SK-N-SH (cell line): Measurements from ENCODE around the gene PNRC2. TPM values are rescaled to one million over a fixed set of nuclear protein-coding genes. Genes with fewer than 3 reads are reported as not detected.
"Not testable (repeated sequence)": the region's sequence is repeated elsewhere in the genome, so short reads cannot be mapped to it uniquely, and the experiment has no call there.

Experiments used
- CTCF ChIA-PET: fragments of 300-600, 350-600 bp; formaldehyde crosslinking; extraction: SDS; loops from one replicate; lab custom pipeline; 2021; lab: Yijun Ruan, JAX
- POLR2A ChIA-PET: fragments of 350-600 bp; sonication (Branson Sonifier 250); formaldehyde crosslinking; extraction: SDS; loops from one replicate; lab custom pipeline; 2020; ENCODE audit warnings: antibody characterized with exemption, inconsistent platforms; lab: Yijun Ruan, JAX
- DNase-seq: peaks from one replicate; pipeline ENCODE4 v3.0.0; 2012
- H2AFZ ChIP-seq: fragments of 200-600 bp; sonication (generic); 2 replicates; pipeline ENCODE4 v1.8.1; 2016; ENCODE audit warnings: antibody characterized with exemption, mild to moderate bottlenecking, low read depth
- H3F3A ChIP-seq: fragments of 200-600 bp; sonication (generic); replicated peaks from 2 replicates; pipeline ENCODE3; 2016; ENCODE audit warnings: antibody characterized with exemption, mild to moderate bottlenecking; ENCODE audit not compliant: insufficient read depth
- H3K27ac ChIP-seq, 2 experiments: fragments of 200-500 bp in 1 of 2; fragments of 200-600 bp in 1 of 2; sonication (Bioruptor generic) in 1 of 2; sonication (generic), shearing (Covaris generic) in 1 of 2; 2 replicates each; pipeline versions ENCODE4 v1.5.1 to v1.6.1; 2014 to 2016; ENCODE audit warnings: low read depth in 2 of 2, inconsistent platforms in 1 of 2, low read length in 1 of 2, mild to moderate bottlenecking in 1 of 2, mixed read lengths in 1 of 2
- H3K27me3 ChIP-seq: fragments of 200-600 bp; sonication (generic), shearing (Covaris generic); 2 replicates; pipeline ENCODE4 v1.6.1; 2016; ENCODE audit warnings: mixed run types; ENCODE audit not compliant: insufficient read depth
- H3K36me3 ChIP-seq, 2 experiments: fragments of 200-500 bp in 1 of 2; fragments of 200-600 bp in 1 of 2; sonication (Bioruptor generic) in 1 of 2; sonication (generic) in 1 of 2; replicated peaks in 1 of 2; 2 replicates each; pipeline versions ENCODE3 to v1.5.1; 2014 to 2016; ENCODE audit warnings: low read length in 1 of 2, mild to moderate bottlenecking in 1 of 2; ENCODE audit not compliant: insufficient read depth in 2 of 2, control insufficient read depth in 1 of 2
- H3K4me1 ChIP-seq, 2 experiments: fragments of 200-500 bp in 1 of 2; fragments of 200-600 bp in 1 of 2; sonication (Bioruptor generic) in 1 of 2; sonication (generic), shearing (Covaris generic) in 1 of 2; 2 replicates each; pipeline versions ENCODE4 v1.5.1 to v1.6.1; 2014 to 2016; ENCODE audit warnings: low read depth in 1 of 2, low read length in 1 of 2, mixed run types in 1 of 2; ENCODE audit not compliant: insufficient read depth in 2 of 2, control insufficient read depth in 1 of 2
- H3K4me2 ChIP-seq: fragments of 200-600 bp; sonication (generic), shearing (Covaris generic); 2 replicates; pipeline ENCODE4 v1.6.1; 2017; ENCODE audit warnings: mixed run types
- H3K4me3 ChIP-seq, 2 experiments: fragments of 200-500 bp in 1 of 2; fragments of 200-600 bp in 1 of 2; sonication (Bioruptor generic) in 1 of 2; sonication (generic), shearing (Covaris generic) in 1 of 2; 2 replicates each; pipeline versions ENCODE4 v1.5.1 to v1.8.1; 2014 to 2016; ENCODE audit warnings: low read depth in 2 of 2, inconsistent platforms in 1 of 2, low read length in 1 of 2, mild to moderate bottlenecking in 1 of 2, mixed read lengths in 1 of 2, moderate library complexity in 1 of 2
- H3K79me2 ChIP-seq: fragments of 200-600 bp; sonication (generic); 2 replicates; pipeline ENCODE4 v1.8.1; 2017; ENCODE audit warnings: mild to moderate bottlenecking; ENCODE audit not compliant: insufficient read depth
- H3K9ac ChIP-seq: fragments of 200-600 bp; sonication (generic); 2 replicates; pipeline ENCODE4 v1.6.1; 2017; ENCODE audit warnings: mixed run types
- H3K9me2 ChIP-seq: fragments of 200-600 bp; sonication (generic); 2 replicates; pipeline ENCODE4 v1.6.1; 2017; ENCODE audit warnings: mixed run types
- H3K9me3 ChIP-seq: fragments of 200-600 bp; sonication (generic); 2 replicates; pipeline ENCODE4 v1.6.1; 2017; ENCODE audit warnings: mixed run types, mild to moderate bottlenecking, moderate library complexity
- H4K20me1 ChIP-seq: fragments of 200-600 bp; sonication (generic); 2 replicates; pipeline ENCODE4 v1.6.1; 2017; ENCODE audit warnings: mild to moderate bottlenecking, mixed run types; ENCODE audit not compliant: insufficient read depth
- CTCF ChIP-seq: fragments of 200-600 bp; sonication (generic); IDR thresholded peaks from 2 replicates; pipeline ENCODE4 v1.6.1; 2017; ENCODE audit warnings: antibody characterized with exemption, mild to moderate bottlenecking, moderate library complexity
- FOXJ3 ChIP-seq: sonication (generic); formaldehyde crosslinking; IDR thresholded peaks from 2 replicates; pipeline ENCODE4 v1.5.1; 2020; ENCODE audit warnings: mild to moderate bottlenecking, missing genetic modification reagents
- MXI1 ChIP-seq: IDR thresholded peaks from 2 replicates; pipeline ENCODE4 v1.6.1; 2012; ENCODE audit warnings: mild to moderate bottlenecking, low read depth, low read length, improper control_type of control experiment
- RAD21 ChIP-seq: IDR thresholded peaks from 2 replicates; pipeline ENCODE4 v1.6.1; 2012; ENCODE audit warnings: mild to moderate bottlenecking, low read length
- RFX5 ChIP-seq: IDR thresholded peaks from 2 replicates; pipeline ENCODE4 v1.6.1; 2012; ENCODE audit warnings: mild to moderate bottlenecking, improper control_type of control experiment, low read length
- TAF1 ChIP-seq: IDR thresholded peaks from 2 replicates; pipeline ENCODE4 v1.6.1; 2012; ENCODE audit warnings: low read depth, mild to moderate bottlenecking, low read length, moderate library complexity, borderline replicate concordance
- WGBS: methylation state at CpG from one replicate; pipeline ENCODE4 v1.1.6; 2017; ENCODE audit warnings: low lambda C conversion rate; 5-methylcytosine and 5-hydroxymethylcytosine counted together
- polyA plus RNA-seq, 3 experiments: library from polyadenylated mRNA; depleted of rRNA; stranded (reverse); fragments of >200 nt; gene quantifications; 2 replicates each; pipeline ENCODE4 v1.2.3, GENCODE V29; 2012
- small RNA-seq, 7 experiments: library from RNA; depleted of rRNA; stranded (forward); fragments of <200 nt; gene quantifications; one replicate each; pipeline ENCODE3, GENCODE V24; 2012
- TF ChIP-seq, protein P1 (sequence below): IDR thresholded peaks from 2 replicates; pipeline ENCODE4 v1.4.0; 2012; ENCODE audit warnings: low read depth, borderline replicate concordance

The PNRC2 gene
- polyA plus RNA-seq, 1 of the 3 experiments (the other 2 are of a cell fraction) = 43.8 TPM

DNA sequence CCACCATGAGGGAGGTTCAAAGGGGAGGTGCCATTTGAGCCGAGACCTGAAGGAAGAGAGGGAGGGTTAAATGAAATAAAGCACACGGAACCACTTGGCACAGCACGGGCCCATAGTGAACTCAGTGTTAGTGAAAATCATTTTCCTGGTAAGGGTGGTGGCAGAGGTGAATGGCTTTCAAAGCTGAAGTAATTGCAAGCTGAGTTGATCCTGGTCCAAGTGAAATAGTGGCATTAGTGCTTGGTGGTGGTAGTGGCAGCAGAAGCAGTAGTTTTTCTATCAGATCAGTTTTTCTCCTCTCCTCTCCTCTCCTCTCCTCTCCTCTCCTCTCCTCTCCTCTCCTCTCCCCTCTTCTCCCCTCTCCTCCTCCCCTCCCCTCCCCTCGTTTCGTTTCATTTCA lies 51.0 kb downstream of the PNRC2 start:
- H3K27ac ChIP-seq = no peak overlapping the region
- no peaks in the 10 kb centered on the region for H4K20me1 ChIP-seq
- no peaks in the 10 kb centered on the region for H3K9me2 ChIP-seq
- peaks cover 0 to 17% of the 10 kb centered on the region in 2 experiments; a peak in 1 of 4 replicates for H3K4me1 ChIP-seq
- no peak for DNase-seq
- no peak overlapping the region for H3K4me2 ChIP-seq
- TF ChIP-seq CTCF (no peak), TAF1 (no peak), RFX5 (no peak), FOXJ3 (CRISPR knock-in tag) (no peak), RAD21 (no peak), MXI1 (no peak)
- TF ChIP-seq, protein P1, sequence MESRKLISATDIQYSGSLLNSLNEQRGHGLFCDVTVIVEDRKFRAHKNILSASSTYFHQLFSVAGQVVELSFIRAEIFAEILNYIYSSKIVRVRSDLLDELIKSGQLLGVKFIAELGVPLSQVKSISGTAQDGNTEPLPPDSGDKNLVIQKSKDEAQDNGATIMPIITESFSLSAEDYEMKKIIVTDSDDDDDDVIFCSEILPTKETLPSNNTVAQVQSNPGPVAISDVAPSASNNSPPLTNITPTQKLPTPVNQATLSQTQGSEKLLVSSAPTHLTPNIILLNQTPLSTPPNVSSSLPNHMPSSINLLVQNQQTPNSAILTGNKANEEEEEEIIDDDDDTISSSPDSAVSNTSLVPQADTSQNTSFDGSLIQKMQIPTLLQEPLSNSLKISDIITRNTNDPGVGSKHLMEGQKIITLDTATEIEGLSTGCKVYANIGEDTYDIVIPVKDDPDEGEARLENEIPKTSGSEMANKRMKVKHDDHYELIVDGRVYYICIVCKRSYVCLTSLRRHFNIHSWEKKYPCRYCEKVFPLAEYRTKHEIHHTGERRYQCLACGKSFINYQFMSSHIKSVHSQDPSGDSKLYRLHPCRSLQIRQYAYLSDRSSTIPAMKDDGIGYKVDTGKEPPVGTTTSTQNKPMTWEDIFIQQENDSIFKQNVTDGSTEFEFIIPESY = no peak
- POLR2A ChIA-PET = no interaction called here
- no peaks in the 10 kb centered on the region for H3K36me3 ChIP-seq
- no peak overlapping the region for H3K4me3 ChIP-seq
- H3K27me3 ChIP-seq = no peaks in the 10 kb centered on the region
- no peaks in the 10 kb centered on the region for H3K79me2 ChIP-seq
- 77% methylated on average over 5 of the region's 5 CpGs for WGBS
- peaks cover 10% of the 10 kb centered on the region for H3F3A ChIP-seq
- CTCF ChIA-PET = no interaction called here
- no peak overlapping the region for H2AFZ ChIP-seq
- H3K9ac ChIP-seq = no peak overlapping the region
- 0 out of 2 replicates have a peak, but pooled peaks cover 6% of the 10 kb centered on the region for H3K9me3 ChIP-seq

GRCh38 chr1:24012878-24013277 lies 53.2 kb downstream of the PNRC2 start:
- H4K20me1 ChIP-seq, DNase-seq, H2AFZ ChIP-seq, CTCF ChIA-PET, H3K4me2 ChIP-seq, H3K27me3 ChIP-seq, H3K4me3 ChIP-seq, H3K9me2 ChIP-seq, H3K9ac ChIP-seq, H3K9me3 ChIP-seq, H3K36me3 ChIP-seq, H3K79me2 ChIP-seq, POLR2A ChIA-PET, H3K27ac ChIP-seq: not testable (repeated sequence)
- H3F3A ChIP-seq = peaks cover 19% of the 10 kb centered on the region
- WGBS = 90% methylated on average over 8 of the region's 8 CpGs
- H3K4me1 ChIP-seq = peaks cover 0 to 26% of the 10 kb centered on the region in 2 experiments; a peak in 2 of 4 replicates

Small RNA genes within 50 kb of the gene (small RNA-seq; reads per million reads assigned to genes)
- gene MIR378F = 0 reads per million in 7 experiments

Other genes with a start within 250 kb of the PNRC2 start
- 14.5 and 17.7 TPM in 2 replicates for gene ELOA, start 216.4 kb upstream of the PNRC2 start, polyA plus RNA-seq (2012; rRNA removed)
- gene PITHD1, start 181.4 kb upstream of the PNRC2 start, polyA plus RNA-seq (2012; rRNA removed) = 36.3 and 41.8 TPM in 2 replicates
- 109 and 135 TPM in 2 replicates for gene LYPLA2, start 168.7 kb upstream of the PNRC2 start, polyA plus RNA-seq (2012; rRNA removed)
- 71.7 and 76.0 TPM in 2 replicates for gene GALE, start 159.1 kb upstream of the PNRC2 start, polyA plus RNA-seq (2012; rRNA removed)
- gene HMGCL, start 134.4 kb upstream of the PNRC2 start, polyA plus RNA-seq (2012; rRNA removed) = 28.2 and 36.5 TPM in 2 replicates
- 31.9 and 35.2 TPM in 2 replicates for gene FUCA1, start 91.5 kb upstream of the PNRC2 start, polyA plus RNA-seq (2012; rRNA removed)
- not detected in 2 replicates for gene CNR2, start 46.5 kb upstream of the PNRC2 start, polyA plus RNA-seq (2012; rRNA removed)
- 79.8 and 81.8 TPM in 2 replicates for gene SRSF10, start 20.5 kb downstream of the PNRC2 start, polyA plus RNA-seq (2012; rRNA removed)
- 0.02 and 0.05 TPM in 2 replicates for gene MYOM3, start 152.3 kb downstream of the PNRC2 start, polyA plus RNA-seq (2012; rRNA removed)
- gene IL22RA1, start 183.3 kb downstream of the PNRC2 start, polyA plus RNA-seq (2012; rRNA removed) = 0.03 and 0.05 TPM in 2 replicates
- gene IFNLR1, start 227.5 kb downstream of the PNRC2 start, polyA plus RNA-seq (2012; rRNA removed) = 0.29 and 0.30 TPM in 2 replicates